ENCODE results near the gene CPNE9.

CPNE9 gene

DNA sequence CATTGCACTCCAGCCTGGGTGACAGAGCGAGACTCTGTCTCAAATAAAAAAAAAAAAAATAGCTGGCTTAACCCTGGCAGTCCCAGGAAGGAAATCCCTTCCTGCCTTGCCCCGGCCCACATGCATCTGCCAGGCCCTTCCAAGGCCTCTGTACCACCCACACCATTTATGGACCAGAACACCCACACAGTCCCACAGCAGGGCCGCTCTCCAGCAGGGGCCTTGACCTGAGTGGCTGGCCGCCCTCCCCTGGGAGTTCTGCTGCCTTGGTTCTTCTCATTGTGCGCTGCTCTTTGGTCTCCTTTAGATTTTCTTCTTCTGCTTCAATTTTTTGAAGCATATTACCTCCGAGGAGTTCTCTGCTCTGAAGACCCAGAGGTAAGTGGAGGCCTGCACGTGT is 16.1 kb upstream of the CPNE9 start:
- no peak for DNase-seq (ENCODE audit: low read depth in 2 of 2)

GRCh38 chr3:9688961-9689360 is 14.7 kb upstream of the CPNE9 start:
- DNase-seq (ENCODE audit: low read depth in 2 of 2) = no peak

GRCh38 chr3:9689757-9690156 is 13.9 kb upstream of the CPNE9 start:
- no peak for DNase-seq (ENCODE audit: low read depth in 2 of 2)

GRCh38 chr3:9690451-9691450 is 12.9 kb upstream of the CPNE9 start:
- DNase-seq (ENCODE audit: low read depth in 2 of 2) = no peak

GRCh38 chr3:9691636-9692035 is 12.0 kb upstream of the CPNE9 start:
- no peak for DNase-seq (ENCODE audit: low read depth in 2 of 2)

DNA sequence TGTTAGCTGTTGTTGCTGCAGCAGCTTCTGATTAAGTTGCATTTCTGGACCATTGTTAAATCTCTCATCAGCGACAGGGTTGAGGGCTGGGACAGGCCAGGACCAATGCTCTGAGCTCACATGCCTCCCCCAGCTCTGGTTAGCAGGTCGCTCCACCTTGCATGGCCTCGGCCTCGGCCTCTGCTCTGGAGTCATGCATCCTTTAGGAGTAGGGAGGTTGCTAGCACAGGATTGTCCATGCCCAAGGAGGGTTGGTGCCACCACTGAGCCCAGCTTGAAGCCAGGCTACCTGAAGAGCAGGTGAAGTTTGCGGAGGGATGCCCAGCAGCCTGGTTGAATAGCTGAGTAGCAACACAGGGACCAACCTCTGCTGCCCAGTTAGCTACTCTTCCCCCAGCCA is 11.2 kb upstream of the CPNE9 start:
- no peak for DNase-seq (ENCODE audit: low read depth in 2 of 2)

DNA sequence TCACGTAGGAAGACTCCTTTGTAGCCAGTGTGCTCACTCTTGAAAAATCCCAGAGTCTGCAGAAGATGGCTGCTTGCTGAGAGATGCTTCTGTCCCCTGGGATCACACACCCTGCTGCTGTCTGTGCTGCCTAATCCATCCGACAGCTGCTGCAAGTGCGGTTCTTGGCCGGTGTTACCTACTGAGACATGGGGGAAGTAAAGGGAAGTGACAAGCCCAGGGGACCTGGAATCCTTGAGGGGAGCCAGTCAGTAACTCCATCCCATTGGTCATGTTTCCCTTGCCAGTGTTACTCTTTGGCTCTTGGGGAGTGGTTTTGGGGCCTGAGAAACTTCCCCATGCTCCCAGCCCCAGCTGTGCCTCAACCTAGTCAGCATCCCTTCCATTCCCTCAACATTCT is 8.3 kb upstream of the CPNE9 start:
- DNase-seq (ENCODE audit: low read depth in 2 of 2) = no peak

- no peak for DNase-seq (ENCODE audit: low read depth in 2 of 2)
These were observed 7.9 kb upstream of the CPNE9 start for GRCh38 chr3:9695746-9696145.

DNA sequence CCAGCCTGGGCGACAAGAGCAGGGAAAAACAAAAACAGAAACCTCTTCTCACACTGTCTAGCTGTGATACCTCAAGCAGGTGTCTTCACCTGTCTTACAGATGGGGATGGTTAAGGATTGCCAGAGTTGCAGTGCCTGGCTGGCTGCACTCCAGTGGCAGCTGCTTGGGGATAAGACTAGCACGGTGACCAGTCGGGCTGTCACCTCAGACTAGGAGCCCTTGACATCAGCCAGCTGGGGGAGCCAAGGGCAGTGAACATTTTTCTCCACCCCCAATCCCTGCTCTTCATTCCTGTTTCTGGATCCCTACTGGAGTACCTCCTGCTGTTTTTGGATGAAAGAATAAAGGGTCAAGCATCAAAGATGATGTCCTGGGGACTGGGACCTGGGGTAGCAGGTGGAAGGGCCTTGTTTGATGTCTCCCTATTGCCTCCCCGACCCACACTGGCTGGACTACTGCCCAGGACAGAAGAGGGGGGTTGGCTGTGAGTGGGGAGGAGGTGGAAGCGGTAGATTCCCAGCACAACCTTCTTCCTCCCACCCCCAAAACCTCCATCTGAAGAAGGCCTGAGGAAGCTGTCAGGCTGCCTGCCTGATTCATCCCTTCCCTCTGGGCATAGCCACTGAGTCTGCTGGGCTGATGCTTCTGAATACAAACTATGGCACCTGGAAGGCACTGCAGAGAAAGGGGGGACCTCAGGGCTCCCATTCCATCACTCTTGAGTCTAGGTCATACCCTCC is 7.0 kb upstream of the CPNE9 start:
- DNase-seq (ENCODE audit: low read depth in 2 of 2) = no peak

GRCh38 chr3:9697892-9698291 is 5.7 kb upstream of the CPNE9 start:
- DNase-seq (ENCODE audit: low read depth in 2 of 2) = no peak

DNA sequence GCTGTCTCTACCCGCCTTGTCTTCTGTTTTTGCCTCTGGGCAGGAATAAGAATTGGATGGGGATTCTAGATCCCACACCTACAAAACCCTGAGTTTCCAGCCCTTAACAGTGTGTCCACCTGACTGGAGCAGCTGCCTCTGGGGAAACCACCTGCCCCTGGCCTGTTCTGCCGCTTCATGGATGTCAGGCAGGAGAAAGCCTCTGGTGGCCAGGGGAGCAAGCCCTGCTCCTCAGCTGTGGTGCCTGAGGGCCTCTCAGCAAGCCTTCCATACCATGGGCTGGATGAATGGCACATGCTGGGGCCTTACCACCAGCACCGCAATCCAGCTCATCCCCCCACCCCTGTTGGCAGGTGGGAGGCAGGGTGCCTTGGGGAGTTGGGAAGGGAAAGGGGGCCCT is 5.3 kb upstream of the CPNE9 start:
- DNase-seq (ENCODE audit: low read depth in 2 of 2) = no peak

- DNase-seq (ENCODE audit: low read depth in 2 of 2) = no peak
These were observed 3.1 kb upstream of the CPNE9 start for GRCh38 chr3:9700536-9700935.

- DNase-seq (ENCODE audit: low read depth in 2 of 2) = no peak
These were observed 2.6 kb upstream of the CPNE9 start for GRCh38 chr3:9701006-9701405.

- DNase-seq (ENCODE audit: low read depth in 2 of 2) = no peak
These were observed 1.9 kb upstream of the CPNE9 start for GRCh38 chr3:9701711-9702110.

DNA sequence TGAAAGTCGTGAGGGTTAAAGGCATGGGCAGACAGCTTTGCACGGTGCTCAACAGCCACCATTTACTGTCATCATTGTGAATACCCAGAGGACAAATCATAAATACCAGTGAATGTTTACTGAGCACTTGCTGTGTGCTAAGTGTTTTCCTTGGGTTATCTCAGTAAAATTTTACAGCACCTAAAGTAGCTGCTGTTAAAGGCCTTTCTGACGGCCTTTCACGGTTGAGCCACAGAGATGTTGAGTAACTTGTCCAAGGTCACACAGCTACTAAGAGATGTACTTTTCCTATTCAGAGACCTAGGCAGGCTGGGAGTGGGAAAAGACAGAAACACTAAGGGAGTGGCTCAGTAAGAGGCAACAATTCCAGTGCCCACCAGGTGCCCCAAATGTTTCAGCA is 393 bp upstream of the CPNE9 start:
- no peak for DNase-seq (ENCODE audit: low read depth in 2 of 2)

DNA sequence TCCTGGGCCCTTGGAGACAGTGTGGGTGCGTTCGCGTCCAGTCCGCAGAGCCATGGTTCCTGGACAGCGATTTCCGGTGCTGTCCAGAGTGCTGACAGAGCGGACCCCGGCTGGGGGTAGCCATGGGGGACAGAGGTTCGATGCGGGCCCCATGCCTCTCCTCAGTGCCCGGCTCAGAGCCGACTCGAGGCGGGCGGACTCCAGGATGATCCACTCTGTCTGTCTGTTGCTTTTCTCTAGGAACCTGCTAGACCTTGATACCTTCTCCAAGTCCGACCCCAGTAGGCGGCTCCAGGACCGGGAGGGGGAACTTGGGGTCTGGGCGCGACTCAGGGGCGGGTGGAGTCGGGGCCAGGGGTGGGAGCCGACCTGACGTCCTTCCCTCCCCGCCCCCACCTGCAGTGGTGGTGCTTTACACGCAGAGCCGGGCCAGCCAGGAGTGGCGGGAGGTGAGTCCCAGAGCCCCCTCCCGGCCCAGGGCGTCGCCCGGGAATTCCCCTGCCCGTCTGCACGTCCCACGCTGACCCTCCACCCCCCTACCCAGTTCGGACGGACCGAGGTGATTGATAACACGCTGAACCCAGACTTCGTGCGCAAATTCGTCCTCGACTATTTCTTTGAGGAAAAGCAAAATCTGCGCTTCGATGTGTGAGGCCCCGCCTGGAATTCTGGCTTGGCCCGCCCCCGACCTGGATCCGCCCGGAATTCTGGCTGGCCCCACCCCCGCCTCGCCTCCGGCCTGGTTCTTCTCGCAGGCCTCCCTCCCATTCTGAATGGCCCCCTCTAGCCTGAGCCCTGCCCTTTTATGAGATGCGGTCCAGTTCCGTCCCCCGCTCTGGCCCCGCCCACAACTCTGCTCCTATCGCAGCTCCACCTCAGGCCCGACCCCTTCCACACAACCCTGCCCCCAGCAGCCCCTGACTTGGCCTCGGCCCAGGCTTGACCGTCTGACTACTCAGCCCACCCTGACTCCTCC is 1.0 kb downstream of the CPNE9 start:
- DNase-seq (ENCODE audit: low read depth in 2 of 2) = no peak

- no peak for DNase-seq (ENCODE audit: low read depth in 2 of 2)
These were observed 6.6 kb downstream of the CPNE9 start for GRCh38 chr3:9710174-9710739.

- no peak for DNase-seq (ENCODE audit: low read depth in 2 of 2)
These were observed 8.8 kb downstream of the CPNE9 start for GRCh38 chr3:9712415-9712814.

- DNase-seq (ENCODE audit: low read depth in 2 of 2) = no peak
These were observed 9.5 kb downstream of the CPNE9 start for GRCh38 chr3:9713142-9713541.

DNA sequence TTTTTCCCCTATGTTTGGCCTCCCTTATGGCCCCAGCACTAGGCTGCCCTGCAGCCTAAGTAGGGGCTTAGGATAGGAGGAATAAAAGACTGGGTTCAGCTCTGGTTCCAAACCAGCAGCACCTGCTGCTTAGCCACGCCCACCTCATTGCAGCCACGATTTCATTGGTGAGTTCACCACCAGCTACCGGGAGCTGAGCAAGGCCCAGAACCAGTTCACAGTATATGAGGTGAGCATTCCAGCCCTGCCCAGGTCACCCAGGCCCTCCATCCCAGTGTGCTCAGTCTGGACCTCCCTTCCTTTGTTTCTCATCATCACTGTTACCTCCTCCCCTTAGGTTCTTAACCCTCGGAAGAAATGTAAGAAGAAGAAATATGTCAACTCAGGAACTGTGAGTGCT is 11.5 kb downstream of the CPNE9 start:
- no peak for DNase-seq (ENCODE audit: low read depth in 2 of 2)

DNA sequence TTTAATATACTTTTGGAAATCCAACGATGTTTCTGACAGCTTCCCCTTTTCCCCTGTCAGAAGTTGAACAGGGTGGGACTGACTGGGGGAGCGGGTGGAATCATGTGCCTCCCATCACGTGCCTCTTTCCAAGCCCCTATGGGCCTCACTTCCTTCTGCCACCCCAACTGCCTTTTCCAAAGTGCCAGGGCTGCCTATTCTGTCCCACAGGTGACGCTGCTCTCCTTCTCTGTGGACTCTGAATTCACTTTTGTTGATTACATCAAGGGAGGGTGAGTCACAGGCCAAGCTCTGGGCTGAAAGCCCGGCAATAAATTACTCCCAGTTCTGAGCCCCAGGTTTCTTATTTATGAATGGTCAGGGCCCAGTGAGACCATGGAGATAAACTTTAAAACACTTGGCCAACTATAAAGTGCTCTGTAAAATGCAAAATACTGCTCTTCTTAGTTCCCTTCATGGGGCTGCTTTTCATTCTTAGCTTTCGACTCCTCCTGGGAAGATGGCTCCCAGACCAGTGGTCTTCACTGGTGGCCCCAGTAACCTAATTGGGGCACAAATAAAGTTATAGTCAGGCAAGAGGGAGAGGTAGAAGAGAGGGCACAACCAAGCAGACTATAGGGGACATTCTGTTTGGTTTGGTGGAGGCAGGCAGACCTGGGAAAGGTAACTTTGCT is 12.3 kb downstream of the CPNE9 start:
- DNase-seq (ENCODE audit: low read depth in 2 of 2) = no peak

Measured in stimulated activated CD8-positive, alpha-beta memory T cell treated with anti-CD3 and anti-CD28 coated beads, Interleukin-7, amount 100 ng/mL, for 4 hours (primary cell).